ENCODE results near the gene TTLL13.
"Not testable (repeated sequence)": the region's sequence is repeated elsewhere in the genome, so short reads cannot be mapped to it uniquely, and the experiment has no call there.

Gene TTLL13

DNA sequence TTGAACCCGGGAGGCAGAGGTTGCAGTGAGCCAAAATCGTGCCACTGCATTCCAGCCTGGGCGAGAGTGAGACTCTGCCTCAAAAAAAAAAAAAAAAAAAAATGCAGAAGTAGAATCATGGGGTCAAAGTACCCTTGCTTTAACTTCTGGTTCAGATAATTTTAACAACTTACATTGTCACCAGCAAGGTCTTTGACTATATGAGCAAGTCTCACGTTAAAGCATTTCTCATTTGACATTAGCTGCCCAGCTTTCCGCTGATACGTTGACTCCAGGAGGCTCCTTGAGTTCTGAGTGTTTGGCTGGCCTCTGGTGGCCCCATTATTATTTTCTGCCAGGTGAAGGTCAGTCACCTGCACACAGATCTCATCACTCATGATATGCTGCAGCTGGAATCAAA, 32.3 kb downstream of the TTLL13 start:
- not testable (repeated sequence) for DNase-seq (ENCODE audit: low spot score)

DNA sequence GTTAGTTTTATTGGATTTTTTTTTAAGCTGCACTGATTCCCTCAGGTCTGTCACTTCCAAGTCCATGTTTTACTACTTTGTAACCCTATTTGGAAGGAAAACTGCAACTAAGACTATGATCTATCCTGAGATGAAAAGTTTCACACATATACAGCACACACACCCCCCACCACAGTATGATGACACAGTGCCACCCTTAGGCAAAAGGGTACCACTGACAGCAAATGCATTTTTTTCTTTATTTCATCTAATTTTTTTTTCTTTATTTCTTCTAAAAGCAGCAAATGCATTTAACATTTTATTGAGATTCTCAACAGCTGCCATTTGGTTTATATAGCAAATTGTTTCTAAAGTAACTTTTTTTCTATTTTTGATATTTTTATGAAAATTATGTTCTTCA, 37.3 kb downstream of the TTLL13 start:
- peak; percentile 32 for DNase-seq (ENCODE audit: low spot score)

- no peak for DNase-seq (ENCODE audit: low spot score)
Measured at GRCh38 chr15:90287101-90287500, 37.7 kb downstream of the TTLL13 start.

DNA sequence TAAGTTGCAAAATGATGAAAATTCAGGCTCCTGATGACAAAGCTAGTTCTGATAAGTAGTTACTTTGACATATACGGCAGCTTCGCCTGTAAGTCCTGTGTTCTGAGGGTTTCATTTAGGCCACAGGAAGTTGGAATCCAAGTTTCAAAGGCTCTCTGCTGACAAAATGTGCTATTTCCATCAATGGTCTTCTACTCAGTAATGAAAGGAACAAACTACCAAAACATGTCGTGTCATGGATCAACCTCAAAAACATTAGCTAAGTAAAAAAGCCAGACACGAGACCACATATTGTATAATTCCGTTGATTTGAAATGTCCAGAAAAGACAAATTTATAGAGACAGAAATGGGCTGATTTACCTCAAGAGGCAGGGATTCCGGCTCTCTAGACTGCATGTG, 38.6 kb downstream of the TTLL13 start:
- no peak for DNase-seq (ENCODE audit: low spot score)

- no peak for DNase-seq (ENCODE audit: low spot score)
Measured at GRCh38 chr15:90291679-90292356, 42.5 kb downstream of the TTLL13 start.

GRCh38 chr15:90293040-90293810, 43.9 kb downstream of the TTLL13 start:
- peak; percentile 68 for DNase-seq (ENCODE audit: low spot score)

DNA sequence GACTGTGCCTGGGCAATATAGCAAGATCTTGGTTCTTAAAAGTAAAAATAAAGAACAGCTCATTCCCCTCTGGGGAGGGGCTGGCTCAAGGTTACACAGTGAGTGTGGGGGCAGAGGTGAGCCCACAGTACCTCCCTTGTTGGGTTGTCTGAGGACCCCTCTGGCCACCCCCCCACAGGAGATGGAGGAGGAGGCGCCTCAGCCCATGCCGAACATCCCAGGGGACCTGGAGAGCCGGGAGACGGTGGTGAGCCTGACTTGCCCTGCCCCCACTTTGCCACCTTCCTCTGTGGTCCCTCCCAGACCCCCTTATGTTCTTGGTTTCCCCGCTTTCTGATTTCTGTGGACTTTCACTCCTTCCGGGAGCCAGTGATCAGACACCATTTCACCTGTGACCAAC, 44.8 kb downstream of the TTLL13 start:
- DNase-seq (ENCODE audit: low spot score), result no peak

DNA sequence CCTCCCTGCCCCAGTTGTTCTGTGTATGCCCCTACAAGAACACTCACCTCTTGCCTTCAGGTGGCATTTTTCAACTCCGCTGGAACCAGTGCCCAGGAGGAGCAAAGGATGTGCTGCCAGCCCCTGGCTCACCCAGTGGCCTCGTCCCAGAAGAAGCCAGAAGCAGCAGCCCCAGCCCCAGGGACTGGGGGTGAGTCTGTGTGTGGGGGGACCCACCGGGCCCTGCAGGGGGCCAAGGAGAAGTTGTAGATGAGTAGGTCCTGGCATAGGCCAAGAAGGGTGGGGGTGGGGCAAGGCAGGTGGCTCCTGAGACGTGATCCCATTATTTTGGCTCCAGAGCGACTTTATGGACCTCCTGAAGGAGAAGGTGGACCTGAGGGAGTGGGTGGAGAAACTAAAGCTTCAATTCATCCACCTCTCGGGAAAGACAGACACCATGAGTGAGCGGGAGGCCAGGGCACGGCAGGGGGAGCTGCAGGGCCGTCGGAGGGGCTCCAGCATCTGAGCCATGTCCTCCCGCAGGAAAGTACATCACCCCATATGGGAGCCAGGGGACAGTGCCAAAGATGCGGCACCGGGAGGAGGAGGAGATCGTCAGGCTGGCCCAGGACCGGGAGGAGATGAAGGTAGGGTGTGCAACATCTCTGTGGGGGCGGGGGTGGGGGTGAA, 45.4 kb downstream of the TTLL13 start:
- peak; percentile 44 for DNase-seq (ENCODE audit: low spot score)

- no peak for DNase-seq (ENCODE audit: low spot score)
Measured at GRCh38 chr15:90295270-90295648, 45.9 kb downstream of the TTLL13 start.

DNA sequence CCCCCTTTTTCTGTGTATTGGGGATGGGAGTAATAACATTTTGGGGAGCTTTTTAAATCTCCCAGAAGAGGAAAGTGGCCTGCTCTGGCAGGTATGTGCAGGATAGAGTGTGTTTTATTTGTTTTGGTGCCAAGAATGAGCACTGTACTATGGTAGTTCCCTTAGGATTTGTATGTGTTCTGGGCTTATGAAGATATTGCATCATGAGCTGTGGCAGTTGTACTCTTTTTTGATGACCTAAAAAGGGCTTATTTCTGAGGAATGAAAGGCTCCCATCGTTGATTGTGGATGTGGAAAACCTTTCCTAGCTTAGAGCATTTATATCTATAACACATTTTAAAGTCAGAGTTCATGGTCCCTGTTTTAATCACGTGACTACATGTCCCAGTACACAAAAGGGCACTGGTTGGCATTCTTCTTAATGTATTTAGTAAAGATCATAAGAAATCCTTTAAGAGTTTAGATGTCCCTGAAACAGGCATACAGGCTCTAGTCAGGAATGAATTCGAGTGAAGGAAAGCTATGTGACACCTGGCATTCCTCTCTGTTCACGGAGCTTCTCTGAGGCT, 47.0 kb downstream of the TTLL13 start:
- DNase-seq (ENCODE audit: low spot score), result not testable (repeated sequence)

GRCh38 chr15:90297021-90297420, 47.7 kb downstream of the TTLL13 start:
- no peak for DNase-seq (ENCODE audit: low spot score)

GRCh38 chr15:90300541-90300940, 51.2 kb downstream of the TTLL13 start:
- no peak for DNase-seq (ENCODE audit: low spot score)

- DNase-seq (ENCODE audit: low spot score), result peak; percentile 79
Measured at GRCh38 chr15:90300988-90301706, 51.8 kb downstream of the TTLL13 start.

GRCh38 chr15:90301707-90302300, 52.4 kb downstream of the TTLL13 start:
- no peak for DNase-seq (ENCODE audit: low spot score)

DNA sequence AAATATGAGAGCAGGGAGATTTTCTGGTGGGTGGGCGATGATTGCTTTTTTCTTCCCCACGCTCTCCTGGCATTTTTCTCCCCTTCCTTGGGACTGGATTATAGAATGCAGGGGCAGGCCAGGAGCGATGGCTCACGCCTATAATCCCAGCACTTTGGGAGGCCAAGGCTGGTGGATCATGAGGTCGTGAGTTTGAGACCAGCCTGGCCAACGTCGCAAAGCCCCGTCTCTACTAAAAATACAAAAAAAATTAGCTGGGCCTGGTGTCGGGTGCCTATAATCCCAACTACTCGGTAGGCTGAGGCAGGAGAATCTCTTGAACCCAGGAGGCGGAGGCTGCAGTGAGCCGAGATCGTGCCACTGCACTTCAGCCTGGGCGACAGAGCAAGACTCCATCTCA, 56.0 kb downstream of the TTLL13 start:
- DNase-seq (ENCODE audit: low spot score), result not testable (repeated sequence)

DNA sequence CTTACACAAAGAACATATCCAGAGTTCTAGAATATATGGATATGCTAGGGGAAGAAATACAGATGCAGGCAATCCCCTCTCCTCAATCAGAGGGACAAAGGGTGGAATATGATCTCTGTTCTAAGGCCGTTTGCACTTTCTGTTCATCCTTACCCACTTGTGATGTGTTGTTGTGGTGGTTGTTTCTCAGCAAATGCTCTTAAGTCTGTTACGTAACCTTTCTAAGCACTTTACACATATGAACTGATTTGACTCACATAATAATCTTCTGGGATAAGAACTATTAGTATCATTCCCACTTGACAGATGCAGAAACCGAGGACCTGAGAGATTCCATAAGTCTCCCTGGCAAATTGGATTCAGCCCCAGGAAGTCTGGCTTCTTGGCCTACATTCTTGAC, 56.6 kb downstream of the TTLL13 start:
- DNase-seq (ENCODE audit: low spot score), result no peak

- DNase-seq (ENCODE audit: low spot score), result no peak
Measured at GRCh38 chr15:90306560-90306959, 57.2 kb downstream of the TTLL13 start.

- no peak for DNase-seq (ENCODE audit: low spot score)
Measured at GRCh38 chr15:90307661-90308060, 58.3 kb downstream of the TTLL13 start.

GRCh38 chr15:90309020-90309419, 59.7 kb downstream of the TTLL13 start:
- DNase-seq (ENCODE audit: low spot score), result no peak
